HepG2 (cell line): ENCODE results near the gene PEX11G. TPM values are rescaled to one million over a fixed set of nuclear protein-coding genes. Genes with fewer than 3 reads are reported as not detected.

Experiments used
- ATAC-seq: fragments of 200-7000 bp; cut with Tn5 transposase; 3 replicates; pipeline ENCODE4 v1.9.1; 2020; ENCODE audit warnings: mild to moderate bottlenecking, moderate library complexity
- BruUV-seq: library from RNA; stranded (reverse); fragments of 400-500 nt; replicated peaks from 2 replicates; lab custom pipeline; 2021; lab: Mats Ljungman, UMichigan
- CTCF ChIA-PET: fragments of 300-600 bp; formaldehyde crosslinking; extraction: SDS; loops from one replicate; lab custom pipeline; 2021; ENCODE audit warnings: low total read pairs, inconsistent platforms, low intra/inter-chr PET ratio; lab: Yijun Ruan, JAX
- POLR2A ChIA-PET: fragments of 350-600 bp; sonication (Branson Sonifier 250); formaldehyde crosslinking; loops from one replicate; lab custom pipeline; 2020; ENCODE audit warnings: antibody characterized with exemption, inconsistent platforms; lab: Yijun Ruan, JAX
- DNase-seq: peaks from one replicate; pipeline ENCODE4 v3.0.0-alpha.2; 2015; ENCODE audit warnings: low spot score
- FAIRE-seq: peaks from 3 replicates; lab custom pipeline; 2011; peaks lifted over from hg19 to GRCh38; lab: Jason Lieb, UNC
- H2AFZ ChIP-seq: one replicate; pipeline ENCODE4 v1.6.1; 2011; ENCODE audit warnings: low read length, inconsistent platforms
- H3K27ac ChIP-seq: fragments of 300-600 bp; 3 replicates; pipeline ENCODE4 v1.8.0; 2011; ENCODE audit warnings: mixed run types, mild to moderate bottlenecking, mixed read lengths, low read length, inconsistent platforms; ENCODE audit not compliant: insufficient read depth; ENCODE audit errors: extremely low read length
- H3K27me3 ChIP-seq, 2 experiments: fragments of 200-600 bp in 1 of 2; 2 replicates in 1 of 2; 3 replicates in 1 of 2; pipeline versions ENCODE4 v1.6.0 to v1.8.0; 2011; ENCODE audit warnings: low read length in 2 of 2, mild to moderate bottlenecking in 2 of 2, moderate library complexity in 2 of 2, inconsistent platforms in 1 of 2; ENCODE audit not compliant: insufficient read depth in 2 of 2, control insufficient read depth in 1 of 2
- H3K36me3 ChIP-seq, 2 experiments: fragments of 200-600 bp in 1 of 2; replicated peaks in 1 of 2; 2 replicates in 1 of 2; 3 replicates in 1 of 2; pipeline versions ENCODE4 v1.5.1 to v1.8.0; 2011; ENCODE audit warnings: low read length in 2 of 2, inconsistent platforms in 1 of 2; ENCODE audit not compliant: insufficient read depth in 2 of 2, control insufficient read depth in 1 of 2
- H3K4me1 ChIP-seq: 2 replicates; pipeline ENCODE4 v1.5.1; 2012; ENCODE audit warnings: low read length, inconsistent platforms; ENCODE audit not compliant: insufficient read depth
- H3K4me2 ChIP-seq: 2 replicates; pipeline ENCODE4 v1.6.0; 2011; ENCODE audit warnings: low read depth, low read length, inconsistent platforms
- H3K4me3 ChIP-seq, 3 experiments: fragments of 200-600 bp in 1 of 3; sonication (generic), shearing (Covaris generic) in 1 of 3; replicated peaks in 1 of 3; 2 replicates each; pipeline ENCODE4 v1.5.1; 2011 to 2016; ENCODE audit warnings: low read length in 3 of 3, inconsistent platforms in 2 of 3, low read depth in 2 of 3, mild to moderate bottlenecking in 2 of 3, control low read depth in 1 of 3, mixed read lengths in 1 of 3; ENCODE audit not compliant: insufficient read depth in 1 of 3
- H3K79me2 ChIP-seq: one replicate; pipeline ENCODE4 v1.6.1; 2011; ENCODE audit warnings: low read length, inconsistent platforms; ENCODE audit not compliant: insufficient read depth
- H3K9ac ChIP-seq: 2 replicates; pipeline ENCODE4 v1.6.0; 2011; ENCODE audit warnings: mild to moderate bottlenecking, low read depth, low read length, inconsistent platforms; ENCODE audit not compliant: insufficient read depth
- H3K9me3 ChIP-seq: 2 replicates; pipeline ENCODE4 v1.5.1; 2012; ENCODE audit warnings: mild to moderate bottlenecking, low read length
- H4K20me1 ChIP-seq: 2 replicates; pipeline ENCODE4 v1.6.0; 2011; ENCODE audit warnings: inconsistent platforms, mild to moderate bottlenecking, low read length, moderate library complexity; ENCODE audit not compliant: insufficient read depth
- KLF11 ChIP-seq: IDR thresholded peaks from 2 replicates; pipeline ENCODE4 v1.6.1; 2016; ENCODE audit warnings: missing compliant biosample characterization
- MIER2 ChIP-seq: IDR thresholded peaks from 2 replicates; pipeline ENCODE4 v1.6.1; 2016; ENCODE audit warnings: missing biosample characterization, missing genetic modification reagents
- SPEN ChIP-seq: sonication (generic); formaldehyde crosslinking; IDR thresholded peaks from 2 replicates; pipeline ENCODE4 v1.5.1; 2020; ENCODE audit warnings: low read depth, mild to moderate bottlenecking, missing genetic modification reagents
- TBL1XR1 ChIP-seq: fragments of 150-350 bp; IDR thresholded peaks from 2 replicates; pipeline ENCODE4 v1.6.1; 2014; ENCODE audit warnings: borderline replicate concordance, low read length; ENCODE audit not compliant: partially characterized antibody
- TBX3 ChIP-seq: fragments of 450-650 bp; IDR thresholded peaks from 2 replicates; pipeline ENCODE4 v1.6.1; 2017; ENCODE audit warnings: antibody characterized with exemption, mild to moderate bottlenecking, inconsistent platforms, borderline replicate concordance
- TP53 ChIP-seq: sonication (generic); formaldehyde crosslinking; conservative IDR thresholded peaks from 2 replicates; pipeline ENCODE4 v1.4.0; 2020; ENCODE audit warnings: missing genetic modification reagents
- ZNF629 ChIP-seq: sonication (generic); formaldehyde crosslinking; conservative IDR thresholded peaks from 2 replicates; pipeline ENCODE4 v1.5.0; 2020; ENCODE audit warnings: missing genetic modification reagents
- ZNF768 ChIP-seq: sonication (generic); formaldehyde crosslinking; IDR thresholded peaks from 2 replicates; pipeline ENCODE4 v1.4.0; 2020; ENCODE audit warnings: missing genetic modification reagents
- WGBS: methylation state at CpG from one replicate; pipeline ENCODE4 v1.1.6; 2017; ENCODE audit warnings: low lambda C conversion rate; 5-methylcytosine and 5-hydroxymethylcytosine counted together
- in situ Hi-C: cut with HindIII; loops from 2 replicates; pipeline ENCODE4 v1.10.0; 2017; ENCODE audit warnings: low pct_unique_long_range_greater_than_20kb; ENCODE audit not compliant: extremely low pct_ligation_motif_present
- intact Hi-C: fragments of 100-400 bp; cut with micrococcal nuclease; formaldehyde crosslinking; loops from one replicate; pipeline ENCODE4 v1.10.0; 2022; ENCODE audit not compliant: unreplicated experiment
- polyA plus RNA-seq, 8 experiments: library from polyadenylated mRNA; depleted of rRNA in 3 of 8; stranded (reverse) in 7 of 8; unstranded in 1 of 8; fragments of >200 nt; fragmentation: Illumina TruSeq in 4 of 8; extraction: Trizol in 4 of 8; gene quantifications; 2 replicates each; pipeline versions ENCODE4 v1.2.1 to v1.2.3, GENCODE V29; 2011 to 2016; ENCODE audit warnings: low read depth in 4 of 8, missing spikeins in 1 of 8, mixed read lengths in 1 of 8; ENCODE audit not compliant: insufficient read depth in 1 of 8
- total RNA-seq, 5 experiments: library from RNA; depleted of rRNA; stranded (reverse); fragments of >200 nt; fragmentation: Illumina TruSeq; extraction: Trizol; gene quantifications; 2 replicates each; pipeline ENCODE4 v1.2.3, GENCODE V29; 2016; ENCODE audit warnings: low read depth in 1 of 5
- TF ChIP-seq, protein P1 (sequence below): sonication (generic); formaldehyde crosslinking; IDR thresholded peaks from 2 replicates; pipeline ENCODE4 v1.5.0; 2020; ENCODE audit warnings: mild to moderate bottlenecking, missing genetic modification reagents
- TF ChIP-seq, protein P2 (sequence below): sonication (generic); formaldehyde crosslinking; IDR thresholded peaks from 2 replicates; pipeline ENCODE4 v1.4.0; 2020; ENCODE audit warnings: missing genetic modification reagents

Gene PEX11G
- total and polyA plus RNA-seq, 2 of the 13 experiments (the other 11 are each of a cell fraction or from before 2014, with no cell fraction given), result not detected

GRCh38 chr19:7524992-7525739 is 36.3 kb upstream of the PEX11G start:
- BruUV-seq, result no TSS peak
- no peak overlapping the region for H3K4me2 ChIP-seq
- FAIRE-seq, result no peak
- intact Hi-C loops (no loop called here), in situ Hi-C loops (no loop called here)
- peaks cover 0 to 2% of the 10 kb centered on the region in 2 experiments; a peak in 2 of 5 replicates for H3K36me3 ChIP-seq
- H3K27ac ChIP-seq, result no peak overlapping the region
- no peak overlapping the region for H3K4me3 ChIP-seq
- no peaks in the 10 kb centered on the region for H4K20me1 ChIP-seq
- H3K4me1 ChIP-seq, result peaks cover 15% of the 10 kb centered on the region
- 96% methylated on average over 20 of the region's 20 CpGs for WGBS
- ChIA-PET POLR2A (no interaction called here), CTCF (no interaction called here)
- ATAC-seq, result no peak
- TF ChIP-seq ZNF768 (peak; percentile 95), TP53 (no peak)
- no peak overlapping the region for H2AFZ ChIP-seq
- no peaks in the 10 kb centered on the region for H3K9me3 ChIP-seq
- no peaks in the 10 kb centered on the region for H3K27me3 ChIP-seq
- no peaks in the 10 kb centered on the region for H3K79me2 ChIP-seq
- no peak for DNase-seq
- no peak overlapping the region for H3K9ac ChIP-seq

- Histone ChIP-seq H3K27me3 (no peaks in the 10 kb centered on the region), H3K27ac (no peak overlapping the region), H3K79me2 (no peaks in the 10 kb centered on the region), H3K4me1 (peaks cover 15% of the 10 kb centered on the region), H3K4me3 (no peak overlapping the region), H3K9ac (no peak overlapping the region), H3K9me3 (no peaks in the 10 kb centered on the region), H4K20me1 (no peaks in the 10 kb centered on the region), H3K4me2 (no peak overlapping the region), H3K36me3 (peaks cover 0 to 2% of the 10 kb centered on the region in 2 experiments; a peak in 2 of 5 replicates), H2AFZ (no peak overlapping the region)
- DNase-seq, result no peak
- ChIA-PET POLR2A (no interaction called here), CTCF (no interaction called here)
- peak; percentile 76 for TF ChIP-seq ZNF629 (CRISPR knock-in tag)
- TF ChIP-seq, protein P1, sequence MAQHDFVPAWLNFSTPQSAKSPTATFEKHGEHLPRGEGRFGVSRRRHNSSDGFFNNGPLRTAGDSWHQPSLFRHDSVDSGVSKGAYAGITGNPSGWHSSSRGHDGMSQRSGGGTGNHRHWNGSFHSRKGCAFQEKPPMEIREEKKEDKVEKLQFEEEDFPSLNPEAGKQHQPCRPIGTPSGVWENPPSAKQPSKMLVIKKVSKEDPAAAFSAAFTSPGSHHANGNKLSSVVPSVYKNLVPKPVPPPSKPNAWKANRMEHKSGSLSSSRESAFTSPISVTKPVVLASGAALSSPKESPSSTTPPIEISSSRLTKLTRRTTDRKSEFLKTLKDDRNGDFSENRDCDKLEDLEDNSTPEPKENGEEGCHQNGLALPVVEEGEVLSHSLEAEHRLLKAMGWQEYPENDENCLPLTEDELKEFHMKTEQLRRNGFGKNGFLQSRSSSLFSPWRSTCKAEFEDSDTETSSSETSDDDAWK, result no peak
- no peak for TF ChIP-seq TBL1XR1
- no peak for TF ChIP-seq KLF11 (CRISPR knock-in tag)
- no peak for TF ChIP-seq SPEN (CRISPR knock-in tag)
- TF ChIP-seq TBX3, result no peak
- TF ChIP-seq MIER2 (CRISPR knock-in tag), result no peak
- TF ChIP-seq, protein P2, sequence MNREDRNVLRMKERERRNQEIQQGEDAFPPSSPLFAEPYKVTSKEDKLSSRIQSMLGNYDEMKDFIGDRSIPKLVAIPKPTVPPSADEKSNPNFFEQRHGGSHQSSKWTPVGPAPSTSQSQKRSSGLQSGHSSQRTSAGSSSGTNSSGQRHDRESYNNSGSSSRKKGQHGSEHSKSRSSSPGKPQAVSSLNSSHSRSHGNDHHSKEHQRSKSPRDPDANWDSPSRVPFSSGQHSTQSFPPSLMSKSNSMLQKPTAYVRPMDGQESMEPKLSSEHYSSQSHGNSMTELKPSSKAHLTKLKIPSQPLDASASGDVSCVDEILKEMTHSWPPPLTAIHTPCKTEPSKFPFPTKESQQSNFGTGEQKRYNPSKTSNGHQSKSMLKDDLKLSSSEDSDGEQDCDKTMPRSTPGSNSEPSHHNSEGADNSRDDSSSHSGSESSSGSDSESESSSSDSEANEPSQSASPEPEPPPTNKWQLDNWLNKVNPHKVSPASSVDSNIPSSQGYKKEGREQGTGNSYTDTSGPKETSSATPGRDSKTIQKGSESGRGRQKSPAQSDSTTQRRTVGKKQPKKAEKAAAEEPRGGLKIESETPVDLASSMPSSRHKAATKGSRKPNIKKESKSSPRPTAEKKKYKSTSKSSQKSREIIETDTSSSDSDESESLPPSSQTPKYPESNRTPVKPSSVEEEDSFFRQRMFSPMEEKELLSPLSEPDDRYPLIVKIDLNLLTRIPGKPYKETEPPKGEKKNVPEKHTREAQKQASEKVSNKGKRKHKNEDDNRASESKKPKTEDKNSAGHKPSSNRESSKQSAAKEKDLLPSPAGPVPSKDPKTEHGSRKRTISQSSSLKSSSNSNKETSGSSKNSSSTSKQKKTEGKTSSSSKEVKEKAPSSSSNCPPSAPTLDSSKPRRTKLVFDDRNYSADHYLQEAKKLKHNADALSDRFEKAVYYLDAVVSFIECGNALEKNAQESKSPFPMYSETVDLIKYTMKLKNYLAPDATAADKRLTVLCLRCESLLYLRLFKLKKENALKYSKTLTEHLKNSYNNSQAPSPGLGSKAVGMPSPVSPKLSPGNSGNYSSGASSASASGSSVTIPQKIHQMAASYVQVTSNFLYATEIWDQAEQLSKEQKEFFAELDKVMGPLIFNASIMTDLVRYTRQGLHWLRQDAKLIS (CRISPR knock-in tag), result no peak
- intact Hi-C loops (no loop called here), in situ Hi-C loops (no loop called here)
- WGBS, result 95% methylated on average over 5 of the region's 5 CpGs
- no peak for FAIRE-seq
- ATAC-seq, result no peak
- BruUV-seq, result no TSS peak
These were observed 35.7 kb upstream of the PEX11G start for GRCh38 chr19:7524523-7524922.
